OCI-LY7 (cell line): Measurements from ENCODE around the gene ST6GALNAC5.

Experiments used
- EZH2phosphoT487 ChIP-seq: fragments of 200-600 bp; sonication (generic); IDR thresholded peaks from 2 replicates; pipeline ENCODE4 v1.6.1; 2018; ENCODE audit warnings: low read depth, borderline replicate concordance, mild to moderate bottlenecking, mixed run types, antibody characterized with exemption, low read length, moderate library complexity, mixed read lengths
- TF ChIP-seq, protein P1 (sequence below): fragments of 200-600 bp; sonication (generic); conservative IDR thresholded peaks from 2 replicates; pipeline ENCODE4 v1.5.1; 2014; ENCODE audit warnings: mild to moderate bottlenecking, antibody characterized with exemption, low read length, moderate library complexity, mixed read lengths

DNA sequence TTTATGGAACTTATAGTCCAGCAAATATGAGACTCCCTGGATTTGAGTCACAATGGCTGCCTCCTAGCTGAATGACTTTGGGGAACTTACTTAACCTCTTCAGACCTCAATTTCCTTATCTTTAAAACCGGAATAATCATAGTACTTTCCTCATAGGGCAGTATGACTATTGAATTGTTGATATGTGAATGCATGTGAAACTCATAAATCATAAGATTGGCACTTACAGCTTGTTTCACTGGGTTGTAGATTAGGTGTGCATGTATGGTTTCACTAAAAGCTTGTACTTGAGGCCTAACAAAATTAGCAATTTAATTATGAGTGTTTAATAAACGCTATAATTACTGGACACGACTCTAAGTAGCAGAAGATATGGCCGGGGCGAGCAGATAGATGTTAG, 72.5 kb downstream of the ST6GALNAC5 start:
- TF ChIP-seq, protein P1, sequence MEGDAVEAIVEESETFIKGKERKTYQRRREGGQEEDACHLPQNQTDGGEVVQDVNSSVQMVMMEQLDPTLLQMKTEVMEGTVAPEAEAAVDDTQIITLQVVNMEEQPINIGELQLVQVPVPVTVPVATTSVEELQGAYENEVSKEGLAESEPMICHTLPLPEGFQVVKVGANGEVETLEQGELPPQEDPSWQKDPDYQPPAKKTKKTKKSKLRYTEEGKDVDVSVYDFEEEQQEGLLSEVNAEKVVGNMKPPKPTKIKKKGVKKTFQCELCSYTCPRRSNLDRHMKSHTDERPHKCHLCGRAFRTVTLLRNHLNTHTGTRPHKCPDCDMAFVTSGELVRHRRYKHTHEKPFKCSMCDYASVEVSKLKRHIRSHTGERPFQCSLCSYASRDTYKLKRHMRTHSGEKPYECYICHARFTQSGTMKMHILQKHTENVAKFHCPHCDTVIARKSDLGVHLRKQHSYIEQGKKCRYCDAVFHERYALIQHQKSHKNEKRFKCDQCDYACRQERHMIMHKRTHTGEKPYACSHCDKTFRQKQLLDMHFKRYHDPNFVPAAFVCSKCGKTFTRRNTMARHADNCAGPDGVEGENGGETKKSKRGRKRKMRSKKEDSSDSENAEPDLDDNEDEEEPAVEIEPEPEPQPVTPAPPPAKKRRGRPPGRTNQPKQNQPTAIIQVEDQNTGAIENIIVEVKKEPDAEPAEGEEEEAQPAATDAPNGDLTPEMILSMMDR, result no peak
- no peak for TF ChIP-seq EZH2phosphoT487
